Measurements from ENCODE around the gene CDA. TPM values are rescaled to one million over a fixed set of nuclear protein-coding genes. Genes with fewer than 3 reads are reported as not detected.

Gene CDA
- total RNA-seq, 2 donors from 2014 or later = not detected

DNA sequence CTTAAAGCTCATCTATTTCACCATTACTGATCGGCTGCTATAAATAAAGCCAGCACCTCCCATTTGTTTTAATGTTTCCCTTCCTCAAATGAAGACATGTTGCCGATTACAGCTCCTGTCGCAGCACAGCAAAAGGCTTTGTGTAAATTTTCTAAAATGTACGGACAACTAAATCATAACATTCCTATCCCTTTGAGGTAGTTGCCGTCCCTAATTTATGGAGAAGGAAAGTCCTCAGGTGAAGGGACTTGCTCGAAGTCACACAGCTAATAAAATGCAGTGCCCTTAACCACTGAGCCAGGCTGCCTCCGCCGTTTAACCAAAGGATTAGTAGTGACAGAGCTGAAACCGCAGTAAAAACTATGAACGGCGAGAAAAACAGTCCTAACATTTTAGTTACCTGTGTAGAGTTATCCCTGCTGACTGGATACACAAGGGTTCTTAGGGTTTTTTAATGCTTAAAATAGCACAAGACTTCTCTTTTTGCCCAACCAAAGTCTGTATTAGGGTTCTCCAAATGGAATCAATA, 45.2 kb downstream of the CDA start:
- Mint-ChIP-seq H3K36me3 (no peaks in the 10 kb centered on the region), H3K27ac (peak overlapping the region in 1 of 2 donors; percentile 74), H3K4me3 (peak overlapping the region; percentile 83), H3K27me3 (no peaks in the 10 kb centered on the region), H3K9me3 (no peaks in the 10 kb centered on the region), H3K4me1 (ENCODE audit: low read depth in 2 of 2) (peaks cover 8 to 12% of the 10 kb centered on the region in 2 donors)
- DNase-seq (ENCODE audit: low spot score) = no peak
- no peak for ATAC-seq

DNA sequence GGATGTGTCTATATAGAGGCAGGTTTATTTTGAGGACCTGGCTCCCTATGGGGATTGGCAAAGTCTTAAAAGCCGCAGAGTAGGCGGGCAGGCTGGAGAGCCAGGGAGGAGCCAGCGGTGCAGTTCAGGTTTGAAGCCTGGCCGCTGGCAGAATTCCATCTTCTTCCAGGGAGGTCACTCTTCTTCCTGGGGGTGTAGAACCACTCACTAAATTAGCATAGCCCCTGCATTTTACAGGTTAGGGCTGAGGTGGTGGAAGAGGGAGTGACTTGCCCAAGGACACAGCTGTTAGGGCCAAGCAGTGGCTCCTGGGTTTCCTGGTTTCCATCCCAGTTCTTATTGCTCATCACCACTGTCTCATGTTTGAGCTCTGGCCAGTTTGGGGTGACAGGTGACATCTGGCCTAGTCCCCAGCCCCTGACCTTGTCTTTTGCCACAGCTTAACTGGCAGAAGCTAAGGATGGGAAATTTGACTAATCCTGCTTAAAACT, 45.7 kb downstream of the CDA start:
- H3K27ac Mint-ChIP-seq = peak overlapping the region in 1 of 2 donors; percentile 74

DNA sequence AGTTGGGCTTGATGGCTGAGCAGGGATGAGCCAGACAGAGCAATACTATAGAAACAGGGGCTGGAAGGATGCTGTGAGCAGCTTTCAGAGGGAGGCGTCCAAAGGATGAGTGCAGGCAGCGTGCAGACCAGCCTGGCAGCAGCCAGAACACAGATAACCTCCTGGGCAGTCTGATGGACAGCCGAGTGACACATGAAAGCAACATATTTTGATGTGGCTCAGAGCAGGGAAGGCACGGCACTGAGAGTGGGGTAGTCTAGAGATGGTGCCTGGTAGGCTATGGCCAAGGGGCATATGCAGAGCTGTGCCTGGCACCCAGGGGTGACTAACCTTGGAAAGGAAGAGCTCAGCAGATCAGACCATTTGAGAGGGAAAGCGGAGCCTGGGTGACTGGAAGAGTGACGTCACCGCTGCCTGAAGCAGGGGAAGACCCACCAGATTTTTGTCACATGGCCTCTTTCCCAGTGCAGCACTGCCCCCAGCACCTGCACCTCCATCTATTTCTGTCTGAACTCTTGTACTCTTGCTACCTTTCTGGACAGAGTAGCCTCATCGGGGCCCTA, 48.0 kb downstream of the CDA start:
- H3K4me3 Mint-ChIP-seq = no peak overlapping the region
- no peaks in the 10 kb centered on the region for H3K27me3 Mint-ChIP-seq
- ATAC-seq (no peak), DNase-seq (ENCODE audit: low spot score) (no peak)
- no peak overlapping the region for H3K27ac Mint-ChIP-seq
- no peaks in the 10 kb centered on the region for H3K36me3 Mint-ChIP-seq
- H3K4me1 Mint-ChIP-seq (ENCODE audit: low read depth in 2 of 2) = peaks cover 12 to 18% of the 10 kb centered on the region in 2 donors
- H3K9me3 Mint-ChIP-seq = no peaks in the 10 kb centered on the region

More for the DNA sequence above, 45.7 kb downstream of the CDA start:
- DNase-seq (ENCODE audit: low spot score) (no peak), ATAC-seq (no peak)
- peaks cover 8 to 12% of the 10 kb centered on the region in 2 donors for H3K4me1 Mint-ChIP-seq (ENCODE audit: low read depth in 2 of 2)
- H3K36me3 Mint-ChIP-seq = no peaks in the 10 kb centered on the region
- no peaks in the 10 kb centered on the region for H3K27me3 Mint-ChIP-seq
- peak overlapping the region; percentile 83 for H3K4me3 Mint-ChIP-seq
- H3K9me3 Mint-ChIP-seq = no peaks in the 10 kb centered on the region

DNA sequence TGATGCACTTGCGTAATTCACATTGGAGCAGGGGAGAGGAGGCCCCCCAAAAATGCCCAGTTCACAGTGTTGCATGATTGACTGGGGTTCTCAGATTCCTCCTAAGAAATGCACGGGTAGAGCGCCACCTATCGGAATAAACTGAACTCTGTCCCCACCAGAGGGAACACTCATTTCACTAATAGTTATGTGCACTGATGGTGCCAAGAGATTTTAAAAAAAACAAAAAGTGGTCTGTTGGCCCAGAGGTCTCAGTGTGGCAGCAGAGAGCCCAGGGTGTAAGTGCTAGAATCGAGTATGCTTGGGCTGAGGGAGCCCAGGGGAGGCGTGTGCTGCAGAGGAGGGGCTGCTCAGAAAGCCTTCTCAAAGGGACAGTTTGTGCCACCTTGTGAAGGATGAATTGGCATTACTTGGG, 51.3 kb downstream of the CDA start:
- Mint-ChIP-seq H3K4me1 (ENCODE audit: low read depth in 2 of 2) (peaks cover 4 to 5% of the 10 kb centered on the region in 2 donors), H3K4me3 (no peak overlapping the region), H3K36me3 (no peaks in the 10 kb centered on the region), H3K27ac (peak overlapping the region in 1 of 2 donors; percentile 38), H3K27me3 (no peaks in the 10 kb centered on the region), H3K9me3 (no peaks in the 10 kb centered on the region)
- DNase-seq (ENCODE audit: low spot score) = peak; percentile 66
- peak; percentile 69 for ATAC-seq

DNA sequence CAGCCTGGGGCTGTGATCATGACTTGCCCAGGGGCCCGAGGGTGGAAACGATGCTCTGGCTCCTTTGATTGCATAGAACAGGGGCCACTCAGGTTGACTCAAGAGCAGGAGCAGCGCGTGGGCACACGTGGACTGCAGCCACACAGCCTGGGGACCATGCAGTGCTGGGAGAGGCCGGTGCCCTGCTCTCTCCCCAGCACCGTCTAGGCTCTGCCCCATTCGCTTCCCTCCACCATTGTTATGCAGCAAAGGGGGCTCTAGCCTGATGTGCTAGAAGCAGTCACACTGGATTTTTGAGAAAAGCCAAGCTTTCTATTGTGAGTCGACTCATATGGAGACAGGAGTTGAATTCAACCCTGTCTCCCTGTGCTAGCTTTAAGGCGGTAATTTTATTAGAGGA, 53.1 kb downstream of the CDA start:
- Mint-ChIP-seq H3K4me1 (ENCODE audit: low read depth in 2 of 2) (peaks cover 4 to 5% of the 10 kb centered on the region in 2 donors), H3K27me3 (no peaks in the 10 kb centered on the region), H3K27ac (no peak overlapping the region), H3K4me3 (no peak overlapping the region), H3K9me3 (no peaks in the 10 kb centered on the region), H3K36me3 (no peaks in the 10 kb centered on the region)
- no peak for DNase-seq (ENCODE audit: low spot score)
- no peak for ATAC-seq

DNA sequence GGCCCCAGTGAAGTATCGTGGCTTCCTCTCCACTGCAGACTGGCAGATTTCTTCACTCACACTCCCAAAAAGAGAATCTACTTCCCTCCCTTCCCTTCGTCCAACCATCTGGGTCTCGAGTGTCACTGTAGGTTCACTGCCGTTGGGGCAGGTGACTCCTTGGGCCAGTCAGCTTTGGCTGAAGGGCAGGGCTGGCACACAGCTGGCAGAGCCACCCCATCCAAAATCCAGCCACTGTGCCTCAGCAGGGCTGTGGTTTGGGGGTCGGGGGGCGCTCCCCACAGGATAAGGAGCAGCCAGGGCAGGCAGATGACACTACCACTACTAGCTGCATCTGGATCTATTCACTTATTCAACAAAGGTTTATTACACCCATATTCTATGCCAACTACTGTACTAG, 54.2 kb downstream of the CDA start:
- Mint-ChIP-seq H3K27me3 (no peaks in the 10 kb centered on the region), H3K9me3 (no peaks in the 10 kb centered on the region), H3K4me1 (ENCODE audit: low read depth in 2 of 2) (peaks cover 4 to 5% of the 10 kb centered on the region in 2 donors), H3K27ac (no peak overlapping the region), H3K36me3 (no peaks in the 10 kb centered on the region), H3K4me3 (no peak overlapping the region)
- DNase-seq (ENCODE audit: low spot score) (no peak), ATAC-seq (no peak)

DNA sequence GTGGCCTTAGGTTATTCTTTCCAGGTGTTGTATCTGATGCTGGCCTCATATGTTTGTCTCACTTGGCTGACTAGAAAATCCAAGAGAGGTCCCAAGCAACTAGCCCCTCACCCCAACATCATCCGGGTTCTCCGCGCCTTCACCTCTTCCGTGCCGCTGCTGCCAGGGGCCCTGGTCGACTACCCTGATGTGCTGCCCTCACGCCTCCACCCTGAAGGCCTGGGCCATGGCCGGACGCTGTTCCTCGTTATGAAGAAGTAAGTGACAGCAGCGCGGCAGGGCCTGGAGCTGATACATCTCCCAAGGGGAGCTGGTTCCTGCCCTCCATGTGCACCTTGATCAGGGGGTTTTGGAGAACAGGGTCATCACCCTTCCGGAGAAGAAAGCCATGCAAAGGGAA, 55.5 kb downstream of the CDA start:
- Mint-ChIP-seq H3K36me3 (peaks cover 3% of the 10 kb centered on the region), H3K27ac (no peak overlapping the region), H3K4me3 (no peak overlapping the region), H3K4me1 (ENCODE audit: low read depth in 2 of 2) (peaks cover 4 to 5% of the 10 kb centered on the region in 2 donors), H3K9me3 (no peaks in the 10 kb centered on the region), H3K27me3 (no peaks in the 10 kb centered on the region)
- ATAC-seq (no peak), DNase-seq (ENCODE audit: low spot score) (no peak)

DNA sequence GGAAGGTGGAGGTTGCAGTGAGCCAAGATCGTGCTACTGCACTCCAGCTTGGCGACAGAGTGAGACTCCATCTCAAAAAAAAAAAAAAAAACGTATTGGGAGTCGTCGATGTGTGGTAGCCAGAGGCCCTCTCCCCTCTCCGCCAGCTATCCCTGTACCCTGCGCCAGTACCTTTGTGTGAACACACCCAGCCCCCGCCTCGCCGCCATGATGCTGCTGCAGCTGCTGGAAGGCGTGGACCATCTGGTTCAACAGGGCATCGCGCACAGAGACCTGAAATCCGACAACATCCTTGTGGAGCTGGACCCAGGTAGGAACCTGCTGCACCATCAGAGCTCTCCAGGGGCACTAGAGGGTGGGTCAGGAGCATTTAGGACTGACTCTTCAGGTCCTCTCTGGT, 56.5 kb downstream of the CDA start:
- Mint-ChIP-seq H3K4me3 (no peak overlapping the region), H3K36me3 (peaks cover 7% of the 10 kb centered on the region), H3K27ac (no peak overlapping the region), H3K27me3 (no peaks in the 10 kb centered on the region), H3K9me3 (no peaks in the 10 kb centered on the region), H3K4me1 (ENCODE audit: low read depth in 2 of 2) (peaks cover under 1% of the 10 kb centered on the region in 2 donors)
- ATAC-seq (no peak), DNase-seq (ENCODE audit: low spot score) (no peak)

DNA sequence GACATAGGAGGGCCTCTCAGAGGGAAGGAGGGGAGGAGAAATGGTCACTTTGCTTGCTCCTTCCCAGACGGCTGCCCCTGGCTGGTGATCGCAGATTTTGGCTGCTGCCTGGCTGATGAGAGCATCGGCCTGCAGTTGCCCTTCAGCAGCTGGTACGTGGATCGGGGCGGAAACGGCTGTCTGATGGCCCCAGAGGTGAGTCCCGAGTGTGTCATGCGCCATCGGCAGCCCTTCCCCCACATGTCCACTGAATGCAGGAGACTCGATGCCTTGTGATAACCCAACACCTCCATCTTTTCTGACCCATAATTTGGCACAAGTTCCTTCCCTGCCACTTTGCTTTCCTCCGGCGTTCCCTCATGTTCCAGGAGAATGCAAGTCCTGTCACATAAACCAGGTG, 59.5 kb downstream of the CDA start:
- Mint-ChIP-seq H3K27me3 (no peaks in the 10 kb centered on the region), H3K4me1 (ENCODE audit: low read depth in 2 of 2) (peaks cover 0 to 4% of the 10 kb centered on the region in 2 donors), H3K9me3 (no peaks in the 10 kb centered on the region), H3K4me3 (no peak overlapping the region), H3K27ac (no peak overlapping the region), H3K36me3 (peaks cover 21% of the 10 kb centered on the region)
- ATAC-seq (no peak), DNase-seq (ENCODE audit: low spot score) (no peak)

DNA sequence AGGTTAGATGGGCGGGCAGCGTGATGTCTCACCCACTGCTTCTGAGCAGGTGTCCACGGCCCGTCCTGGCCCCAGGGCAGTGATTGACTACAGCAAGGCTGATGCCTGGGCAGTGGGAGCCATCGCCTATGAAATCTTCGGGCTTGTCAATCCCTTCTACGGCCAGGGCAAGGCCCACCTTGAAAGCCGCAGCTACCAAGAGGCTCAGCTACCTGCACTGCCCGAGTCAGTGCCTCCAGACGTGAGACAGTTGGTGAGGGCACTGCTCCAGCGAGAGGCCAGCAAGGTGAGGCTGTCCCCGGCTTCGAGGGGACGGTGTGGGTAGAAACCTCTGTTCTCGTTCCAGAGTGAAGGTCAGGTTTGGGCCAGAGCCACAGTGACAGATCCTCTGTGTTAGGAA, 60.0 kb downstream of the CDA start:
- ATAC-seq (no peak), DNase-seq (ENCODE audit: low spot score) (no peak)
- H3K36me3 Mint-ChIP-seq = peaks cover 21% of the 10 kb centered on the region
- H3K4me1 Mint-ChIP-seq (ENCODE audit: low read depth in 2 of 2) = peaks cover 0 to 4% of the 10 kb centered on the region in 2 donors
- peak overlapping the region in 1 of 2 donors; percentile 69 for H3K27ac Mint-ChIP-seq
- H3K27me3 Mint-ChIP-seq = no peaks in the 10 kb centered on the region
- H3K4me3 Mint-ChIP-seq = no peak overlapping the region
- no peaks in the 10 kb centered on the region for H3K9me3 Mint-ChIP-seq

DNA sequence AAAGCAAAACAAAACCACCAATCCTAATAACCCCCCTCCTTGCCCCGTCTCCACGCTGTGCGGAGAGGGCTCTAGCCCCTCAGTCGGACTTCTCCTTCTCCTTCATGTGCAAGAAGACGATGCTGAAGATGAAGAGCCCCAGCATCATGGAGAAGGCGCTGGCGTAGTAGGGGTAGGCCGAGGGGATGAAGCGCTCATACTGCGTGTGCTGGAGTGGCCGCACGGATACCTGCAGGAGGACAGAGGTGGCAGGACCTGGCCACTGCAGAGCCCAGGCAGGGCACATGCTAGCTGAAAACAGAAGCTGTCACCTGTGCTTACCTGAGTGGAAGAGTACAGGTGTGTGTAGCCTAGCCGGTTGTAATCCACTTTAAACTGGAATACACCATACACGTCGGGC, 63.4 kb downstream of the CDA start:
- no peak overlapping the region for H3K4me3 Mint-ChIP-seq

DNA sequence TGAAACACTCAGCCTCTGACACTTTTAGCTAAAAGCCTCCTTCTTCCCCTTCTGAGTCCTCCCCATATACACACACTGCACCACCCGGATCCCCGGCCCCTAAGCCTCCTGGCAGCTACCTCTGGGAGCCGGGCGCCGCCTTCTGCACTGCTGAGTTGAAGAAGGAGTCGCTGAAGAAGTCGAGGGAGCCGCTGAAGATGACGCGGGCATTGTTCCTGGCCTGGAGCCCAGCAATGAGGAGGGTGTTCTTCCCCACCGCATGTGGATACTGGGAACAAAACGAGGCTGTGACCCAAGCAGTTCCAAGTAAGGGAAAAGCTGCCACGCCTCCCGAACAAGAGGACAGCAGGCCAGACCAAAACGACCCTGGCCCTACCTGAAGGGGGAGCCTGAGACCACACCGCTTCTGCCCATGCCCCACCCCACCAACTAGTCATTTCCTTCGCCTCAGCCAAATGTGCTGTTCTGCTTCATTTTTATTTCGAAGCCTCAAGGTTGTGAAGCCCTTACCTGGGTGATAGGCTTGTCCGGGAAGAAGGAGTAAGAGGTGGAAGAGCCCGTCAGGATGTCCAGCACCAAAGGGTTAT, 65.3 kb downstream of the CDA start:
- no peak for ATAC-seq
- Mint-ChIP-seq H3K4me3 (no peak overlapping the region), H3K36me3 (peaks cover 32% of the 10 kb centered on the region), H3K4me1 (ENCODE audit: low read depth in 2 of 2) (peaks cover 12 to 17% of the 10 kb centered on the region in 2 donors), H3K27ac (no peak overlapping the region), H3K9me3 (no peaks in the 10 kb centered on the region), H3K27me3 (no peaks in the 10 kb centered on the region)
- no peak for DNase-seq (ENCODE audit: low spot score)

More for the DNA sequence above, 63.4 kb downstream of the CDA start:
- H3K9me3 Mint-ChIP-seq = no peaks in the 10 kb centered on the region
- H3K27me3 Mint-ChIP-seq = no peaks in the 10 kb centered on the region
- no peak for DNase-seq (ENCODE audit: low spot score)
- ATAC-seq = no peak
- peaks cover 31% of the 10 kb centered on the region for H3K36me3 Mint-ChIP-seq
- H3K27ac Mint-ChIP-seq = no peak overlapping the region
- H3K4me1 Mint-ChIP-seq (ENCODE audit: low read depth in 2 of 2) = peaks cover 8 to 13% of the 10 kb centered on the region in 2 donors

DNA sequence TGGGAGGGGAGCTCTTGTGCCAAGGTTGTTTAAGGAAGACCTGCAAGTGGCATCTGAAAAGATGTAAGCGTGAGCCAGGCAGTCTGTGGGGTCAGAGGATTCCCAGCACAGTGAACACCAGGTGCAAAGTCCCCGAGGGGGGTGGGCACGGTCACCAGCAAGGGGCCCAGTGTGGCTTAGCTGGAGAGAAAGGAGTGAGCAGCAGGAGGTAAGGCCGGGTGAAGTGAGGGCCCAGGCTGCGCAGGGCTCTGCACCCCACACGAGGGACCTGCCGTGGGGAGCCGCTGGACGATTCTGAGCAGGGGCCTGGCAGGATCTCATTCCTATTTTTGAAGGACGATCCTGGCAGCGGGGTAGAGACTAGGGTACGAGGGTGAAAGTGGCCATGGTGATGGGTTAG, 68.1 kb downstream of the CDA start:
- Mint-ChIP-seq H3K4me3 (no peak overlapping the region), H3K27me3 (no peaks in the 10 kb centered on the region), H3K9me3 (no peaks in the 10 kb centered on the region), H3K4me1 (ENCODE audit: low read depth in 2 of 2) (peaks cover 30% of the 10 kb centered on the region in 2 donors), H3K36me3 (peaks cover 31% of the 10 kb centered on the region), H3K27ac (peak overlapping the region in 1 of 2 donors; percentile 9)
- ATAC-seq (no peak), DNase-seq (ENCODE audit: low spot score) (no peak)

DNA sequence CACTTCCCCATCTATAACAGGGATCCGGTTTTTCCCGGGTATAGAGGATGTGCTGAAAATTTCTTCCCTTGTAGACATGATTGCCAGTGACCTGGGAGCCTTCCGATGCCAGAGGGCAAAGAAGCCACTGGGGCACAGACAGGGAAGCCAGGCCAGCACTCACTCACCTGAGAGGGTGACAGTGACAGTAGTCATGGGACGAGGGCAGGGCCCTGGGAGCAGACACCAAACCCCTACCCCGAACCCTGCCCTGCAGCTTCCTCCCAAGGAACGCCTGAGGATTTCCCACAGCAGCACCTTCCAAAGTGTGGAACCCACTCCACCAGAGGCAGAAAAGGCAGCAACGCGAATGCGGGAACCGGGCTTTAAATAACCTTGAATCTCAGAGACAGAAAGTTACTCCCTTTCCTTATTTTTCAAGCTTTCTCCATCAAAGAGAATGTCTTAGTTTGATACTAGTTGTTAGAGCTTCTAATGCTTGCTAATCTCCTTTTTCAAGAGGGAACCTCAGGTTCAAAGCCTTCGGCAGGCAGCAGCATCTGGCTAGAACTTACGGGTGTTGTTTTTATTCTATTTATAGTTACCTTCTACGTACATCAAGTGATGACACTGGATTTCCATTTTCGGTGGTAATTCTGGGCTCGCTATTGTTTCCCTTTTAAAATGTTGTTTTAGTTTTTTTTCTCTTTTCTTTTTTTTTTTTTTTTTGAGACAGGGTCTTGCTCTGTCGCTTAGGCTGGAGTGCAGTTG, 69.4 kb downstream of the CDA start:
- Mint-ChIP-seq H3K27ac (peak overlapping the region in 1 of 2 donors; percentile 97), H3K4me3 (no peak overlapping the region), H3K4me1 (ENCODE audit: low read depth in 2 of 2) (peaks cover 37 to 40% of the 10 kb centered on the region in 2 donors), H3K27me3 (no peaks in the 10 kb centered on the region), H3K9me3 (no peaks in the 10 kb centered on the region), H3K36me3 (peaks cover 26% of the 10 kb centered on the region)
- DNase-seq (ENCODE audit: low spot score) = no peak
- ATAC-seq = no peak

Measured in natural killer cell treated with Interleukin-12 subunit alpha and Interleukin-12 subunit beta and Interleukin-15 and Interleukin-18, amount 100 ng/mL, for 72 hours (primary cell).